HCT116 (cell line): Measurements from ENCODE around the gene AHRR. TPM values are rescaled to one million over a fixed set of nuclear protein-coding genes. Genes with fewer than 3 reads are reported as not detected.

Experiments used
- ATAC-seq: fragments of 200-7000 bp; cut with Tn5 transposase; 2 replicates; pipeline ENCODE4 v1.9.1; 2020; ENCODE audit warnings: mild to moderate bottlenecking, moderate library complexity
- BruUV-seq: library from RNA; stranded (reverse); fragments of 400-500 nt; replicated peaks from 2 replicates; lab custom pipeline; 2021; lab: Mats Ljungman, UMichigan
- CTCF ChIA-PET: fragments of 300-600 bp; sonication (Branson Sonifier 250); formaldehyde crosslinking; loops from one replicate; lab custom pipeline; 2021; ENCODE audit warnings: antibody characterized with exemption; lab: Charles Lee
- POLR2A ChIA-PET: fragments of 300-600, 350-600 bp; sonication (Branson Sonifier 250); formaldehyde crosslinking; loops from one replicate; lab custom pipeline; 2021; ENCODE audit warnings: antibody characterized with exemption; lab: Charles Lee
- RAD21 ChIA-PET, 2 experiments: fragments of 300-600 bp; sonication (Branson Sonifier 250); formaldehyde crosslinking; loops; one replicate each; lab custom pipeline; 2023; ENCODE audit warnings: low total read pairs in 2 of 2; ENCODE audit not compliant: uncharacterized antibody in 2 of 2, unreplicated experiment in 2 of 2, low non-redundant PET in 1 of 2; lab: Charles Lee
- DNase-seq: peaks from one replicate; pipeline ENCODE4 v3.0.0-alpha.2; 2010; ENCODE audit warnings: low read depth, low spot score
- H2AFZ ChIP-seq: fragments of 200-600 bp; shearing (Covaris generic), sonication (generic); 2 replicates; pipeline ENCODE4 v1.6.1; 2017; ENCODE audit warnings: low read depth, mixed run types, mixed read lengths, antibody characterized with exemption, low read length; ENCODE audit not compliant: poor library complexity, severe bottlenecking
- H3K27ac ChIP-seq: 2 replicates; pipeline ENCODE4 v1.5.1; 2012; ENCODE audit warnings: low read depth, low read length
- H3K27me3 ChIP-seq: fragments of 200-600 bp; sonication (generic); 2 replicates; pipeline ENCODE4 v1.6.1; 2016; ENCODE audit warnings: mixed run types, low read length, mixed read lengths; ENCODE audit not compliant: insufficient read depth
- H3K36me3 ChIP-seq, 2 experiments: fragments of 200-500 bp in 1 of 2; fragments of 200-600 bp in 1 of 2; sonication (Bioruptor generic) in 1 of 2; sonication (generic) in 1 of 2; 2 replicates each; pipeline versions ENCODE4 v1.5.1 to v1.6.1; 2014 to 2016; ENCODE audit warnings: low read length in 2 of 2, inconsistent platforms in 1 of 2, mixed read lengths in 1 of 2, mixed run types in 1 of 2; ENCODE audit not compliant: insufficient read depth in 2 of 2, control insufficient read depth in 1 of 2
- H3K4me1 ChIP-seq, 2 experiments: fragments of 200-600 bp in 1 of 2; sonication (generic) in 1 of 2; 2 replicates each; pipeline versions ENCODE4 v1.5.1 to v1.6.1; 2012 to 2017; ENCODE audit warnings: low read length in 2 of 2, inconsistent platforms in 1 of 2, mild to moderate bottlenecking in 1 of 2, mixed read lengths in 1 of 2, mixed run types in 1 of 2, moderate library complexity in 1 of 2; ENCODE audit not compliant: insufficient read depth in 2 of 2, control insufficient read depth in 1 of 2
- H3K4me2 ChIP-seq: fragments of 200-600 bp; sonication (generic); 2 replicates; pipeline ENCODE4 v1.6.1; 2017; ENCODE audit warnings: mixed run types, low read length, mixed read lengths
- H3K4me3 ChIP-seq, 2 experiments: fragments of 200-600 bp in 1 of 2; sonication (generic) in 1 of 2; replicated peaks in 1 of 2; 2 replicates each; pipeline ENCODE4 v1.5.1; 2011 to 2016; ENCODE audit warnings: low read length in 2 of 2, control low read depth in 1 of 2, low read depth in 1 of 2, mild to moderate bottlenecking in 1 of 2, mixed read lengths in 1 of 2, mixed run types in 1 of 2
- H3K79me2 ChIP-seq: fragments of 200-600 bp; sonication (generic); 2 replicates; pipeline ENCODE4 v1.6.1; 2017; ENCODE audit warnings: mild to moderate bottlenecking, mixed run types, low read length, moderate library complexity, mixed read lengths; ENCODE audit not compliant: insufficient read depth
- H3K9ac ChIP-seq: fragments of 200-600 bp; sonication (generic); 2 replicates; pipeline ENCODE4 v1.6.1; 2016; ENCODE audit warnings: low read length, mixed read lengths
- H3K9me2 ChIP-seq: fragments of 200-600 bp; sonication (generic), shearing (Covaris generic); 2 replicates; pipeline ENCODE4 v1.6.1; 2017; ENCODE audit warnings: mixed run types, mild to moderate bottlenecking, moderate library complexity; ENCODE audit not compliant: insufficient read depth
- H3K9me3 ChIP-seq, 2 experiments: fragments of 200-500 bp in 1 of 2; fragments of 200-600 bp in 1 of 2; sonication (Bioruptor generic) in 1 of 2; sonication (generic) in 1 of 2; 2 replicates each; pipeline ENCODE4 v1.6.1; 2014 to 2017; ENCODE audit warnings: low read length in 2 of 2, mixed read lengths in 2 of 2, inconsistent platforms in 1 of 2, low read depth in 1 of 2, mild to moderate bottlenecking in 1 of 2, mixed run types in 1 of 2, moderate library complexity in 1 of 2; ENCODE audit not compliant: control insufficient read depth in 1 of 2, insufficient read depth in 1 of 2
- H4K20me1 ChIP-seq: fragments of 200-600 bp; sonication (generic), shearing (Covaris generic); 2 replicates; pipeline ENCODE4 v1.6.1; 2017; ENCODE audit warnings: mixed run types, mild to moderate bottlenecking, moderate library complexity; ENCODE audit not compliant: insufficient read depth
- ATF3 ChIP-seq: IDR thresholded peaks from 2 replicates; pipeline ENCODE4 v1.6.1; 2012
- CTCF ChIP-seq, 3 experiments: fragments of 200-600 bp in 1 of 3; sonication (generic) in 1 of 3; IDR thresholded peaks in 2 of 3; conservative IDR thresholded peaks in 1 of 3; 2 replicates each; pipeline ENCODE4 v1.5.1; 2012 to 2017; ENCODE audit warnings: low read depth in 2 of 3, low read length in 2 of 3, antibody characterized with exemption in 1 of 3, borderline replicate concordance in 1 of 3, control low read depth in 1 of 3, mild to moderate bottlenecking in 1 of 3, mixed read lengths in 1 of 3, mixed run types in 1 of 3, moderate library complexity in 1 of 3; ENCODE audit not compliant: insufficient read depth in 1 of 3
- EGR1 ChIP-seq: IDR thresholded peaks from 2 replicates; pipeline ENCODE4 v1.6.1; 2012; ENCODE audit warnings: low read depth
- MAX ChIP-seq: IDR thresholded peaks from 2 replicates; pipeline ENCODE4 v1.6.1; 2012
- POLR2AphosphoS5 ChIP-seq: IDR thresholded peaks from 2 replicates; pipeline ENCODE4 v1.6.1; 2011; ENCODE audit warnings: mild to moderate bottlenecking, low read depth, low read length, moderate library complexity
- RAD21 ChIP-seq: IDR thresholded peaks from 2 replicates; pipeline ENCODE4 v1.6.1; 2012; ENCODE audit warnings: low read depth, mild to moderate bottlenecking
- REST ChIP-seq: IDR thresholded peaks from 2 replicates; pipeline ENCODE4 v1.6.1; 2012; ENCODE audit warnings: low read depth
- SRF ChIP-seq: IDR thresholded peaks from 2 replicates; pipeline ENCODE4 v1.6.1; 2012; ENCODE audit warnings: low read depth
- ZNF274 ChIP-seq: fragments of 200-500 bp; sonication (Bioruptor generic); IDR thresholded peaks from 2 replicates; pipeline ENCODE4 v1.6.1; 2014; ENCODE audit warnings: mild to moderate bottlenecking, low read depth, low read length, inconsistent platforms
- intact Hi-C: fragments of 100-400 bp; cut with micrococcal nuclease; formaldehyde crosslinking; loops from 2 replicates; pipeline ENCODE4 v1.10.0; 2022
- total RNA-seq: library from RNA; stranded (reverse); gene quantifications from one replicate; pipeline ENCODE4 v1.2.1, GENCODE V29; 2021; ENCODE audit not compliant: unreplicated experiment

AHRR gene
- total RNA-seq, 1 experiment from 2014 or later = 12.7 TPM

- Histone ChIP-seq H3K27ac (no peak overlapping the region), H3K4me2 (no peak overlapping the region), H3K27me3 (no peaks in the 10 kb centered on the region), H3K4me1 (peaks cover 0 to 7% of the 10 kb centered on the region in 2 experiments; a peak in 1 of 4 replicates), H4K20me1 (no peaks in the 10 kb centered on the region), H3K79me2 (no peaks in the 10 kb centered on the region), H3K36me3 (no peaks in the 10 kb centered on the region), H3K9ac (no peak overlapping the region), H3K9me3 (no peaks in the 10 kb centered on the region), H3K9me2 (no peaks in the 10 kb centered on the region), H2AFZ (no peak overlapping the region), H3K4me3 (no peak overlapping the region)
- intact Hi-C loops = loop anchor here (1.0 kb wide), 1 partner anchor 119 kb away; no protein-coding TSS in a partner anchor
- DNase-seq (no peak), ATAC-seq (peak; percentile 83)
- POLR2A ChIA-PET = no interaction called here
- RAD21 ChIA-PET = interaction anchor here in 1 of 2 experiments (0.6 to 1.1 kb wide), 2 partner anchors 119 to 248 kb away, joined by 3 to 8 read pairs; no protein-coding TSS in a partner anchor
- CTCF ChIA-PET = interaction anchor here (1.0 to 3.6 kb wide), 3 partner anchors 11 to 119 kb away, joined by 3 to 21 read pairs (median 6); no protein-coding TSS in a partner anchor
- TF ChIP-seq MAX (no peak), ZNF274 (no peak), RAD21 (peak; percentile 52), EGR1 (no peak), SRF (no peak), POLR2AphosphoS5 (no peak), ATF3 (no peak), CTCF (IDR thresholded peaks at IDR 0.05 in 2 of 3, conservative IDR thresholded peaks at IDR 0.05 in 1 of 3; ENCODE audit: borderline replicate concordance in 1 of 3, insufficient read depth in 1 of 3, low read depth in 2 of 3, low read length in 2 of 3) (peak; percentile 41 to 53 (median 51); a peak in 5 of 6 replicates), REST (no peak)
- no TSS peak for BruUV-seq
Observed at GRCh38 chr5:435961-436640, 114.6 kb downstream of the AHRR start.
